Dedifferentiated amniotic fluid mesenchymal stem cell (primary cell): ENCODE measurements around the gene MMRN2.
A peak's percentile ranks its signal among the peaks of the same experiment; 100 is the strongest.

Experiments used
- DNase-seq: peaks from one replicate; pipeline ENCODE4 v3.0.0-alpha.2; 2016; ENCODE audit errors: extremely low spot score

Gene MMRN2

DNA sequence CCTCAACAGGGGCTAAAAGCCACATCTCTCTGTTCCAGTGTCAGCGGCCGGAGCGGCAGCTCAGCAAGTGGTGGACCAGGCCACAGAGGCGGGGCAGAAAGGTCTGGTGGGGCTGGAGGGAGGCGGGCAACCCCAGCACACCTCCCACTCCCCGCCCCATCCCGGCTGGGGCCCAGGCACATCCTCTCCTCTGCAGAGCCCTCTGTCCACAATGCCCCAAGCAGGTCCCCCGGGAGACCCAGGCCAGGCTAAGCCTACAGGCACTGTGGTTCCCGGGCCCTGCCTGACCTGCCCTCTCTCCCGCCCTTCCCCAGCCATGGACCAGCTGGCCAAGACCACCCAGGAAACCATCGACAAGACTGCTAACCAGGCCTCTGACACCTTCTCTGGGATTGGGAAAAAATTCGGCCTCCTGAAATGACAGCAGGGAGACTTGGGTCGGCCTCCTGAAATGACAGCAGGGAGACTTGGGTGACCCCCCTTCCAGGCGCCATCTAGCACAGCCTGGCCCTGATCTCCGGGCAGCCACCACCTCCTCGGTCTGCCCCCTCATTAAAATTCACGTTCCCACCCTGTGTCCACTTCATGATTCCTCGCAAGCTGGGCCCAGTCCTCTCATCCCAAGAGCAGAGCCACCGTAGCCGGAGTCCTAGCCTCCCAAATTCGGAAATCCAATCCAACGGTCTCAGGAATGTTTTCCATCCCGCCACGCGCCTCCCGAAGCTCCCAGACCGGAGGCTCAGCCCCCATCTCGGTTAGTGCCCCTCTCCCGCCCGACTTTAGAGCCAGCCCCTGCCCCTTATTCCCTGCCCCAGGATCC lies 13.0 kb upstream of the MMRN2 start:
- DNase-seq: peak; percentile 40

DNA sequence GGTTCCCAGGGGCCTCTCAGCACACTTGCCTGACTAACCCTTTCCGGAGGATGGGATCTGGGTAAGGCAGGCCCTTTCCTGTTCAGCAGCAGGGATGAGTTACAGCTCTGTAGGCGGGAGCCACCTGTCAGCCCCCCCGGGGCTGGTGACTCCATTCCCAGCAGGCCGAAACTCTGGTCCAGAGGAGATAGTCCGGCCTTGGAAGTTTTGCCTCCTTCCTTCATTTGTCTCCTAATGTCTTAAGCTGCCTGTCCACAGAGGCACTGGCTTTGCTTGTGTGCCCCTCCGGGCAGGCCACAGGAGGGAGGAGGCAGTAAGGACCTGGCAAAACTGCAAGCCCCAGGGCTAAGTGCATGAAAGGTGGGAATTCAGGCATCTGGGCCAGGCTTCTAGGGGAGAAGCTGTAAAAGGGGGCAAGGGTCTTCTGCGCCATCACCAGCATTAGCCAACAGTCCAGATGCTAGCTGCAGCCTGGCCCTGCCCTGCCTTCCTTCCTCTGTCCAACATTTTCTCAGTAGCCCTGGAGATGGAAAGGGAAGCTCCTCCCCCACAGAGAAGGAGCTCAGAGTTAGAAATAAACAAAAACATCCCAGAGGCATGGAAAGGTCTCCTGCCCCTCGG lies 12.1 kb upstream of the MMRN2 start:
- no peak for DNase-seq

DNA sequence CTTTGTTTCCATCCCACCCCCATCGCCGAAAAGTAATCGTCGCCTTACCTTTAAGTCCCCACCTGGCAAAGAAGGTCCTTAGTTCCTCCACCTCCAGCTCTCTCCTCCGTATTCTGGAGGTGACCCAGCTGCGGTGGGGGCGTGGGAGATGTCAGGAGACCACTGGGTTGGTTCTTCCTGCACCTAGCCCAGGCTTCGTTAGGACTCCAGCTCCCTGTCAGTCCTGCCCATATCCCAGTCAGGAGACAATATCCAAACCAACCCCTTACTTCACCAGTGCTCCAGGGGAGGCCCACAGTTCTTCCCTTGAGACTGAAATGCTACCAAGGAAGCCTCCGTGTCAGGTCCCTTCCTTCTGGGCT lies 11.6 kb upstream of the MMRN2 start:
- no peak for DNase-seq

DNA sequence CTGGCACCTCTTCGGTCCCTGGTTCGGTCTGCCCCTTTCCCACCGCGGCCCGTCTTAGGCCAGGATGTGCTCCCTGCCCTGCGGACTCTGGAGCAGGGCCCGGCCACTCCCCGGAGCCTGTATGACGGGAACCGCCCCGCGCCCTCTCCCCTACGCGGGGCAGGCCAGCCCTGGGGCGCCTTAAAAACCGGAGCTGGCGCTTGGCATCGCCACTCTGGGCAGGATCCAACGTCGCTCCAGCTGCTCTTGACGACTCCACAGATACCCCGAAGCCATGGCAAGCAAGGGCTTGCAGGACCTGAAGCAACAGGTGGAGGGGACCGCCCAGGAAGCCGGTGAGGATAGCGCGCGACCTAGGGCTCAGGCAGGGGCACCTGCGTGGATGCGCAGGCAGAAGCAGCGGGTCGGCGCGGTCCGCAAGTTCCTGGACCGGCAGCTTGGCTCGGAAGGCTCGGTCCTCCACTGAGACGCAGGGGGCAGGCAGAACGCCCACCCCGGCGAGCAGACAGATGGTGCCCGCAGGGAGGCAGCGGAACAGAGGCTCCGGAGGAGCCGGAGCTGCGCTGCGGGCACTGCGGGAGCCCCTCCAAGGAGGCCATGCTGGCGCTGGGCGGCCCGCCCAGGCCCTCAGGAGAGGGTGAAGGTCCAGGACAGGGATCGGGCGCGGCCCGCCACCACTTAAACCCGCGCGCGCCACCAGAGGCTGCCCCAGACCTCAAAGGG lies 11.0 kb upstream of the MMRN2 start, which contains the start of gene ADIRF:
Gene ADIRF, plus strand, starts transcription at position 212 of the 723 bp plus-strand sequence. Its CDS starts 63 bp downstream, at position 275.
- DNase-seq: no peak

DNA sequence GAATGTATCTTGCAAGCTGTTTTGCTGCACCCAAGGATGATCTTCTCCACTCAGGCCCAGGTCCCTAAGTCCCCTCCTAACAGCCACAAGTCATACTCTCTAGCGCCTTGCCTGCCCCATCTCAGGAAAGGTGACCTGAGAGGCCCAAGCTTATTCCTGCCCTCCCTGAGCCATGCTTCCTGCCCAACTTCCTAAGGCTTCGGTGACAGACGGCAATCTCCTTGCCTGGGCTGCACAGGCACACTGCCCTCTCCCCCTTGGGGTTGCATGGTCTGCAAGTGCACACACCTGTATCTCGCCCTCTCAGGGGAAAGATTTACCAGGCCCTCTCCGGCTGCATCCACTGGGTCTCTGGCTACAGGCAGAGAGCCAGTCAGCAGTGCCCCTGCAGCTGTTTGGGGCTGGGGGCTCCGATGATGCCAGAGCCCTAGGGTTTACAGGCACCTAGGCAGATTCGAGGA lies 10.1 kb upstream of the MMRN2 start:
- no peak for DNase-seq

DNA sequence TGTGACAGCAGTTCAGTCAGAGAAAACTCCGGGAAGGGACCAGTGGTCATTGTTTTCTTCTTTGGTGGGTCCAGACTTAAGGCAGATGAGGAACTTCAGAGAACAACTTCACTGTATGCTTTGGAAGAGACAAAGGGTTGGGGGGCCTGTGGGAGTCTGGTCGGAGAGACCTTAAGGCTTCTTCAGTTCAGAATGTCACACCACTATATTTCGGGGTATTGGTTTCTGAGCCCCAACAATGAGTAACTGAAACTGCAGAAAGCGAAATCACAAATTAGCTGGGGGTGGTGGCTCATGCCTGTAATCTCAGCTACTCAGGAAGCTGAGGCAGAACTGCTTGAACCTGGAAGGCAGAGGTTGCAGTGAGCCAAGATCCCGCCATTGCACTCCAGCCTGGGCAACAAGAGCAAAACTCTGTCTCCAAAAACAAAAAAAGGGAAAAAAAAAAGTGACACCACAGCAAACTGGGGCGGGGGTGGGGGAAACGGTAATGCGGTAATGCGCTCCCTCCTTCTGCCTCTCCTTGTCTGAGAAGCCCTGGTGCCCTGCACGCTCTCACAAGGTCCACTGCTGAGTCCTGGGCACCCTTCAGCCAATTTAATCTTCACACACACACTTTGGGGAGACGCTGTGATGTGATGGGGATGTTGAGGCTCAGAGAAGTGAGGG lies 8.7 kb upstream of the MMRN2 start:
- no peak for DNase-seq

DNA sequence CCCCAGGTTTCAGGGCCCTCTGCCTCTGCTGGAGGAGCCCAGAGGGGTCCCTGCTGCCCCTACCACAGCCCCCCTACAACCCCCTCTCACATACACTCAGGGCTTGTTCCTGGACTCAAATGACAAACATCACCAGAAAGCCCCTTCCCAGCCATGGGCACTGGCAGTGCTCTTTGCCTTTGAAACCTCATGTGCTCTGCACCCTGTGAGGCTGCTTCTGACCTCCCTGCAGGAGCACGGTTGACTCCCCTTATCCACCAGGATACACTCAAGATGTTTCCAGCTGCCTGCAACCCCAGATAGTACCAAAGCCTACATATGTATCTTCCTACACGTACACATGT lies 7.4 kb upstream of the MMRN2 start:
- no peak for DNase-seq

DNA sequence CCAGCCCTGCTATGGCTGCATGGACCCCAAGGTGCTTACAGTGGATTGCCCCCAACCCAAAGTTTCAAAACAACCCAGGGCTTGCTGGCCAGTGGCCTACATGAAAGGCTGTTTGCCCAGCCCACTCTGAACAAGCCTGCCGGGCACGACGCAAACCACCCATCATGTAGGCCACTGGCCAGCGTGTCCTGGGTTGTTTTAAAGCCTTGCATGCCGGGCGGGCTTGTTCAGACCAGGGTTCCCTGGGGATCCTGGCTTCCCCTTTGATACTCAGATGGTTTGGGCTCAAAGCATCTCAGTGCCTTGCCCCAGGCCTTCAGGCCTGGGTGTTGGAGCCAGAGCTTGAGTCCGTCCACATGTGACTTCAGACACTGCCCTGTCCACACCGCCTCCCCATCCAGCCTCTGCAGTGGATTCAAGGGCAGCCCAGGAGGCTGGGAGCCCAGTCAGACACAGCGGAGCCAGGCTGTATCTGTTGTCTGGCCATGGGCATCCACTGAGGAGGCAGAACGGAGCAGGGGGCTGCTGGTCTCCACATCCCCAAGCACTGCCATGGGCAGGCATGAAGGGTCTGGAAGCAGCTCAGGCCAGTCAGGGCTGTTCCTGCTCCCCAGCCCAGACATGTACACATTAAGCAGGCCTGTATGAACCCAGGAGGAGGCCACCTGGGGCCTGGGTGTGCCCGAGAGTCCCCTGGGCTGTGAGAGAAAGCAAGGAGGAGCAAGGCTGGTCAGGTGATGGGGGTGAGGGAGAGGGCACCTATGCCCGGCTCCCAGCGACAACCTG lies 6.8 kb upstream of the MMRN2 start:
- DNase-seq: no peak

DNA sequence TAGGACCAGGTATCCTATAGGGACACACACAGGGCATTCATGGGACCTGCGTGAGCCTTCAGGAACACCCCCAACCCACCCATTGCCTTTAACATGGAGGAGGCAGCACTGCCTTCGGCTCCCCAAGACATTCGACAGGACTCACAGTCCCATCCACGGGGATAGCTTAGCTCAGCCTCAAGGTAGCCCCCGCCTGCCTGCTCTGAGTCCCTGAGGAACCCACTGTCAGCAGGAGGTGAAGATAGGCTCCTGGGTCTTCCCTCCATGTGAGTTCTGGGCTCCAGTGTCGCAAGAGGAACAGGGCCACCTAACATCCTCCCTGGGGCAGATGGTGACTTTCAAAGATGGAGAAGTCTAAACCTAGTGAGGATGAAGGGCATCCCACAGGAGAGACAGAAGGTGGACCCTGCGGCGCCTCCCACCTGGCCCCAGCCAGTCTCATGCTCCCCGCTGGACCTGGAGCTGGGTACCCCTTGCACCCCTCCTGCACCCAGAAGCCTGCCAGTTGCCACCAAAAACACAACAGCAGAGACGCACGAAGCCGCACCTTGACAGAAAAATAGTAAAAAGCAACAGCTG lies 6.0 kb upstream of the MMRN2 start:
- no peak for DNase-seq

DNA sequence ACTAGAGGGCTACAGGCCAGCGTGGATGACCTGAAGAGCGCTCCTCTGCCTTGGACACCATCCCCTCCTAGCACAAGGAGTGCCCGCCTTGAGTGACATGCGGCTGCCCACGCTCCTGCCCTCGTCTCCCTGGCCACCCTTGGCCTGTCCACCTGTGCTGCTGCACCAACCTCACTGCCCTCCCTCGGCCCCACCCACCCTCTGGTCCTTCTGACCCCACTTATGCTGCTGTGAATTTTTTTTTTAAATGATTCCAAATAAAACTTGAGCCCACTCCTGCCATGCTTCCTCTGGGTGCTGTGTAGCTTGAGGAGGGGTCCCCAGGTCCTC lies 5.5 kb upstream of the MMRN2 start:
- no peak for DNase-seq

DNA sequence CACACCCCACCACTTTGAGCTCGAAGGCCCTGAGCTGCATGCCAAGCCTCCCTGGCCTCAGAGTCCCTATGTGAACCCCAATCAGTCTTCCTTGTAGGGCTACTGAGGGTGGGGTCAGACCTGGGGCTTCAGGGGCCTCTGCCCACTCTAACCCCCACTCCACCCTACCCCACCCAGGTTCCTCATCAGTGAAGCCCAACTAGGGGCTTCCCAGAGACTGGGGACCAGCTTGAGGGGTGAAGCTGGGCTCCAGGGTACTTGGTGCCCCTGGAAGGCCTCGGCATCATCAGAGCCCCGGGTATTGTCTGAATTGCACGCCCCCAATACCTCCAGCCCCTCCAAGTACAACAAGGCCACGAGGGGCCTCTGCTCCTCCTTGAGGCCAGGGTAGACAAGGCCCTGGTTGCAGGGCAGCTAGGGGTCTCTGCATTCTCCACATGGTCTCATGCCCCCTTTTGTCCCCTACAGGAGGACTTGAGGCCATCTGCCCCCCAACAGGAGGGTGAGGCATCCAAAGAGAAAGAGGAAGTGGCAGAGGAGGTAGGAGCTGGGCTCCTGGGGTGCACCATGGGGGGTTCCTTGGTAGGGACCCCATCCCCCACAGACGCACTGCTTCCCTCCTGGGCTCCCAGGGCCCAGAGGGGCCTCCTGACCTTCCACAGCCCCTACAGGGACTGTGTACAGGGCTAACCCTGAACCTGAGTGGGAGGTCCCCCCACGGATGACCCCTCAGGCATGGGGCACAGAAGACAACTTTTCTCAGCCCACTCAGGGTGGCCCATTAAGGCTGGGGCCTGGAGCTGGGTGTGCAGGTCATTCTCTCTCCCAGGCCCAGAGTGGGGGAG lies 4.9 kb upstream of the MMRN2 start:
- no peak for DNase-seq

DNA sequence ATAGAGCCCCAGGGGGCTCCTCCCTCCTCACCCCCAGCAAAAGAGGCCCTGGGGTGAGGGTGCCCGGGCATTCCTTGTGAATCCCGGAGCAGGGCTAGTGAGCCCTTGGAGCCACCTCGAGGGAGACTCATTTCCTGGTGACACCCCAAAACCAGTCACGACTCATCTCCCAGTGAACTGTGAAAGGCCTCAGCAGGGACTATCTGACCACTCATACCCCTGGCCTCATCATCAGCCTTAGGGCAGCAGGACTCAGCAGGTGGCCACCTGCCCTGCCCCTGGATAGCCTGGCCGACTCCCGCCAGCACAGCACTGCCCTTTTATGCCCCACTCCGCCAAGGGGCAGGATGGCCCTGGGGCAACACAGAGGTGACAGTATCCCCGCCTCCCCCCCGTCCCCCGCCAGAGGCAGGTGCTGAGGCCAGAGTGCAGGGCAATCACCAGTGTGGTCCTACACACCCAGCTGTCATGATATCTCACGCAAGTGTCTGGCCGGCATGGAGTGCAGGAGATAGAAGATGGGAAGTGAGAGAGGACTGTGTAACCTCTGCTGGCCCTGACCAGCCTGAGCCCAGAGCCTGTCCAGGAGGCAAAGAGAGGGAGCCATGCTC lies 4.2 kb upstream of the MMRN2 start:
- no peak for DNase-seq

DNA sequence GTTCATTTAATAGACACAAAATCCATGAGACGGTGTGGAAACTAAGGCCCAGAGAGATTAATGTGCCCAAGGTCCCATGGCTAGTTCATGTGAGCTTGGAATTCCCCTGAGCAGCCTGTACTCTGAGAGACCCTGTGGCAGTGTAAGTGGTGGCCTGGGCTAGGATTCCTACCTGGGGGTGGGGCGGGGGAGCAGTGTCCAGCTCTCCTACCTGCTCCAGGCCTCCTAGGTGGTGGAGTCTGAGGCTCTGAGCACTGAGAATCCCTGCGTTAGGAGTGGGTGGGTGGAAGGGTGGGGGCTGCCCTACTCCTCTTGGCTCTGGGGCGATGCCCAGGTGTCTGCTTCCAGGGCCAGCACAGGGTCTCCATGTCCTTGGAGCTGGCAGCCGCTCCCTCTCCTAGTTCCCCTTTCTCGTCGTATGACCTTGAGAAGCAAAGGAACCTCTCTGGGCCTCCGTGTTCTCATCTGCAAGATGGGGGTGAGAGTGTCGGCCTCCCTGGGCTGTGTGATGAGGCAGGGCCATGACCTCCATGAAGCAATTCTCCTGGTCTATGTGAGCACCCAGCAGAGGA lies 3.5 kb upstream of the MMRN2 start:
- DNase-seq: no peak

DNA sequence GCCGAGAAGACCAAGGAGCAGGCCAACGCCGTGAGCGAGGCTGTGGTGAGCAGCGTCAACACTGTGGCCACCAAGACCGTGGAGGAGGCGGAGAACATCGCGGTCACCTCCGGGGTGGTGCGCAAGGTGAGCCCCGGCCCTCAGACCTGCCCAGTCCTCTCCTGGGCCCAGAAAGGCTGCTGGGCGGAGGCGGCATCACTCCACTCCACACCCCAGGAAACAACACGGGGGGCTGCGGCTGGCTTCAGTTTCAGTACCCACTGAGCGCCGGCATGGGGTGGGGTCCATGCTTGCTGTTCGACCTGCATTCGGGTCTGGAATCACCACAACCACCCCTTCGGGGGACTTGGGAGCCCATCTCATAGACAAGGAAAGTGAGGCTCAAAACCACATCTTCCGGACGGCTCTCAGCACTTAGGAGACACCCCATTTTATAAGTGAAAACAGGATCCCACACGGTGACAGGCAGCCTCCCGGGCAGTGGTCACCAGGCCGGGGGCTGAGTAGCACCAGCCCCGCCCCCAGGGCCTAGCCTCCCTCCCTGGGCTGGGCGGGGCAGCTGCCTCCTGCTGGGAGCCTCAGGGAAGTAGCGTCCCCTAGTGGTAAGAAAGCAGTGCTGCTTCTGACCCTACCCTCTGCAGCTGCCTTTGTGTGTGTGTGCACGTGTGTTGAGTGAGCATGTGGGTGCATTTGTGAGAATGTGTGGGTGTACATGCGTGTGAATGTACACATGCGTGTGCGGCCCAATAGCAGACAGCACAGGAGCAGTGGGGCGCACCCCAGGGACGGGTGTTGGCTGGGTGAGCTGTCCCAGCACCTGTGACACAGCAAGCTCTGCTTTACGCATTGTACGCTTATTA lies 2.8 kb upstream of the MMRN2 start:
- peak; percentile 42 for DNase-seq

DNA sequence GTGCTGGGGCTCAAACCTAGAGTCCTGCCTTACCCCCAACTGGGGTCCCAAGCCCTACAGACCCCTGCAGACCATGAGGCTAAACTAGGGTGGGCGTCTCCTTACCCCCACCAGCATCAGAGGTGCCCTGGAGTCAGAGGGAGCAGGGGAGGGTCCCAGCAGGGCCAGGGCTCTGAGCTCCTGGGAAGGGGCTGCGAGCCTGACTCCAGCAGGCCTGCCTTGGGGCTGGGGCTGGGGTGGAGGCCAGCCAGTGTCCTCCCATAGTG lies 2.3 kb upstream of the MMRN2 start:
- no peak for DNase-seq

DNA sequence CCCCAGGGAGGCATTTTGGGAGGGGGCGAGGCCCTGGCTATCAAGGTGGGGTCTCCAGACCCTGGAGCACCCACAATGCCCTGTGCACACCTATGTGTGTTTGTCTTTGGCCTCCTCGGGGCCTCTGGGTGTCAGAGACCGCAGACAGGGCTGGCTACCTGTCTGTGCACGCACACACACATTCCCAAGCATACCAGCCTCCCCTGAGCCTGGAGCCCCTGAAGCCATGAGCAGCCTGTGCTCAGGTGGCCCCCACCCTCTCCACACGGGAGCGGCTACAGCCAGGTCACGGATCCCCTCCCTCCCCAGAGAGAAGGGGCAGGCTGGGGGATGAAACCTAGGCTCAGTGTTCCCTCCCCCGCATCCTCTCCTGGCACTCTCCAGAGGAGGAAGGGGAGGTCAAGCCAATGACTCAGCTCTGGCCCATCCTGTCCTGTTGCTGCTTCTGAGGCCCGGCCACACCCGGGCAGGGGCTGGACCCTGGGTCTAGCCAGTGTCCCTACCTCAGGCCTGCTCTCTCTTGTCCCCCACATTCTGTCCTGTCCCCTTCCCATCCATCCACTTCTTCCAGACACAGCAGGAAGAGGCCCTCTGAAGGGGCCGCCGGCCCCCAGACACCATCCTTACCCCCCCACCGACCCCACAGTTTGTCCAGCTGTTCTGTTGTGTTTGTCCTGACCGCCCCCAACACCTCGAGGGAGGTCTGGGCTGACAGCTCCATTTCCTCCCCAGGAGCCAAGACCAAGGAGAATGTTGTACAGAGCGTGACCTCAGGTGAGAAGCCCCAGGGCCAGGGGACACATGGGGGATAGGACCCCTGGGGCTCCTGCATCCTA lies 1.7 kb upstream of the MMRN2 start:
- DNase-seq: no peak

DNA sequence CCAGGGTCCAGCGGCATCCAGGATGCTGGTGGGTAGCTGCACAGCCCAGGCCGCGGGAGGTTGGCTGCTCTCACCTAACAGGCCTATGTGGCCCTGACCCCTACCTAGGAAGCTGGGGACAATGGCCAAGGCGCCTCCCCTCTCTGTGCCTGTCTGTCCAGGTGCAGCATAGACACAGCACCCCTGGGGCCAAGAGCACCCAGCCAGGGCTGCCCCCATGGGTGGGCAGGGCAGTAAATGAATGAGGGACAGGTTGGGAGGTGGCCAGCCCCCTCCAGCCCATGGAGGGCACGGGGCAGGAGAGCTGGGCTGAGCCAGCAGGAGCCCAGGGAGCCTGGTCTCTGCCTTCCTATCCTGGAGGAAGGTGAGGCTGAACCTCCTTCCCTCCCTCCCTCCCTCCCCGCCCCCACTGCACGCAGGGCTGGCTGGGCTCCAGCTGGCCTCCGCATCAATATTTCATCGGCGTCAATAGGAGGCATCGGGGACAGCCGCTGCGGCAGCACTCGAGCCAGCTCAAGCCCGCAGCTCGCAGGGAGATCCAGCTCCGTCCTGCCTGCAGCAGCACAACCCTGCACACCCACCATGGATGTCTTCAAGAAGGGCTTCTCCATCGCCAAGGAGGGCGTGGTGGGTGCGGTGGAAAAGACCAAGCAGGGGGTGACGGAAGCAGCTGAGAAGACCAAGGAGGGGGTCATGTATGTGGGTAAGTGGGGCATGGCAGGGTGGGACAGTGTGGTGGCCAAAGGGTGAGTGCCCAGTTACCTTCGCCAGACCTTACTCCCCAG lies 893 bp upstream of the MMRN2 start, which contains the start of gene SNCG:
Gene SNCG, plus strand, starts transcription at position 484 of the 785 bp plus-strand sequence. Its CDS starts 99 bp downstream, at position 583.
- no peak for DNase-seq
